ENCODE measurements around the gene POLDIP2.
A peak's percentile ranks its signal among the peaks of the same experiment; 100 is the strongest.

The POLDIP2 gene

DNA sequence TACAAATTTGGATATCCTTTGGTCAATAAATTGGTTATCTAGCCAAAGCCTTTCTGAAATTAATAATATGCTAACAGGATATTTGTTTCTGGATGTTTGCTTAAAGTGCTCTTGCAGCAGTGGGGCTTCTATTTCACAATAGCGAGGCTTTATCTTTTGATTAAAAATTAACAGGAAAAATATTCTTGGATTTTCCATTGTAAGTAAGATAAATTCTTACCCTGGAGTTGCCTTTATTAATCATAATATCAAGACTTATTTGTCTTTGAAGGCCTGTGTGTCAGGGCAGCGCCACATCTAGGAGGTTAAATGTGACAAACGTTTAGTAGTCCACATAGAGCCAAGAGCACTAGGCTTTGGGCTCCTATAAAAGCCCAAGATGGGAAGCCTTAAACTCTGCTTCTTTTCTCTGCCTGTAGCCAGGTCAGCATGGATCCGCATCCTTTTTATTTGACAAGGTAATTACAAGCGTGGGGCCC, 33.0 kb downstream of the POLDIP2 start:
- DNase-seq (ENCODE audit: low read depth in 1 of 2, low spot score in 1 of 2) = no peak
- TF ChIP-seq JUND (IDR thresholded peaks at IDR 0.05; ENCODE audit: low read depth) = no peak
- in situ Hi-C loops (cut with HindIII; ENCODE audit: low pct_unique_long_range_greater_than_20kb, low sequenced_read_pairs) = no loop called here

DNA sequence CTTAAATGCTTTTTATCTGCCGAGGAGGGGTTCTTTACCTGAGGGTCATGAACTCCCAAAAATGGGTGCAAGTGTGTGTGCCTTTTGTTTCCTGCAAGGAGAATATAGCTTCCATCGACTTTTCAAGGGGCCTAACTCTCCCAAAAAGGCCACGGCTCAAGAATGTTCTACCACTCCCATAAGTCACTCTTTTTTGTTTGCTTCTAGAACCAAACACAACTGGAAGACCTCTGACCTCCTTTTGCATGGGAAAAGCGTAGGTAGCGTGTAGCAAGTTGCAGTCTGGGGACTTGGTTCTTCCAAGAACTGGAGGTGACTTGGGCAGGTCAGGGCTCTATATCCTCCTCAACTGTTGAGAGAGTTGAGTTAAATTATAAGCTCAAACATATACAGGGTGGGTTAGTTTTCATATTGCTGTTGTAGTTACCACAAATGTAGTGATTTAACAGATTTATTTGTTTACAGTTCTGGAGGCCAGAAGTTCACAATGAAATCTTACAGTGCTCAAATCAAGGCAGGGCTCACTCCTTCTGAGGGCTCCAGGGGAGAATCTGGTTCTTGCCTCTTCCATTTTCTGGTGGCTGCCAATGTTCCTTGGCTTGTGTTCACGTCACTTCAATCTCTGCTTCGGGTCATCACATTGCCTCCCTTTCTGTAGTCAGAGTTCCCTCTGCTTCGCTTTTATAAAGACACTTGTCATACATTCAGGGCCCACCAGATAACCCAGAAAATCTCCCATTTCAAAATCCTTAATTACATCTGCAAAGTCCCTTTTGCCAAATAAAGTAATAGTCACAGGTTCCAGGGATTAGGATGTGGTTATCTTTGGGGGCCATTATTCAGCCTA, 36.9 kb downstream of the POLDIP2 start:
- no peak for DNase-seq (ENCODE audit: low read depth in 1 of 2, low spot score in 1 of 2)
- in situ Hi-C loops (cut with HindIII; ENCODE audit: low pct_unique_long_range_greater_than_20kb, low sequenced_read_pairs) = no loop called here
- TF ChIP-seq JUND (IDR thresholded peaks at IDR 0.05; ENCODE audit: low read depth) = no peak

GRCh38 chr17:28319598-28319935, 37.8 kb downstream of the POLDIP2 start:
- in situ Hi-C loops (cut with HindIII; ENCODE audit: low pct_unique_long_range_greater_than_20kb, low sequenced_read_pairs) = no loop called here
- TF ChIP-seq JUND (IDR thresholded peaks at IDR 0.05; ENCODE audit: low read depth) = no peak
- DNase-seq (ENCODE audit: low read depth in 1 of 2, low spot score in 1 of 2) = no peak

DNA sequence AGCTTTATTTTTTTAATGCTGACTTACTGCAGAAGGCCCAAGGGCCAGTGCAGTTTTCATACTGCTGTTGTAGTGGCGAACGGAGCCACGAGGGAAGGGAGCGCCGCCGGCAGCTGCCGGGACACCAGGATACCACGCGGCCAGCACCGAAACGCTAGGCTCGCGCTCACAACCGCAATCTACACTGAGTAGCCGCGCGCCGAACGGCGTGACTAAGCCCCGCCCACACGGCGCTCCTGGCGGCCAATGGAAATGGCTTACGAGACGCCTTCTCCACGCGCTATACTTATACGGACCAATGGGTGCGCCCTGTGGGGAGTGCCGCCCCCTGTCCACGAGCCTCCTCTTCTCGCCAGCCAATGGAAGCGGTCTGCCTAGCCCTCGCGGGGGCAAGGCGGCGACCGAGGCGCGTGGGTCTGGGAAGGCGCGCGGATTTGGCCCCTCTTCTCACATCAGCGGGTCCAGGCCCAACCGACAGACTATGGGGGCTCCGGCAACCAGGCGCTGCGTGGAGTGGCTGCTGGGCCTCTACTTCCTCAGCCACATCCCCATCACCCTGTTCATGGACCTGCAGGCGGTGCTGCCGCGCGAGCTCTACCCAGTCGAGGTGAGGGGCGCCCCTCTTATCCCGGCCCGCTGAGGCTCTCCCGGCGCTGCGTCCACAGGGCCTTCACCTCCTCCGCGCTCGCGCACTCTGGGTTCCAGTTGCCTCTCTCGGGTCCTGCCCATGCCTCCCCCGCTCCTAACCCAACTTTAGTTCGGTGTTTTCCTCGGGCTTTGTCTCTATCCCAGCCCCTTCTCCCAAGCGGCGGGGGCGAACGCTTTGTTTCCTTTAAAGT, 38.3 kb downstream of the POLDIP2 start, which contains the start of gene TMEM97:
Gene TMEM97 (plus strand): TSS at position 442 of the 839 bp plus-strand sequence. CDS start 40 bp downstream, at position 482.
- peak; percentile 99 for DNase-seq (ENCODE audit: low read depth in 1 of 2, low spot score in 1 of 2)
- TF ChIP-seq JUND (IDR thresholded peaks at IDR 0.05; ENCODE audit: low read depth) = no peak
- in situ Hi-C loops (cut with HindIII; ENCODE audit: low pct_unique_long_range_greater_than_20kb, low sequenced_read_pairs) = no loop called here

GRCh38 chr17:28317966-28318758, 39.2 kb downstream of the POLDIP2 start:
- TF ChIP-seq JUND (IDR thresholded peaks at IDR 0.05; ENCODE audit: low read depth) = no peak
- in situ Hi-C loops (cut with HindIII; ENCODE audit: low pct_unique_long_range_greater_than_20kb, low sequenced_read_pairs) = no loop called here
- peak in 1 of 2 experiments; percentile 18 for DNase-seq (ENCODE audit: low read depth in 1 of 2, low spot score in 1 of 2)

DNA sequence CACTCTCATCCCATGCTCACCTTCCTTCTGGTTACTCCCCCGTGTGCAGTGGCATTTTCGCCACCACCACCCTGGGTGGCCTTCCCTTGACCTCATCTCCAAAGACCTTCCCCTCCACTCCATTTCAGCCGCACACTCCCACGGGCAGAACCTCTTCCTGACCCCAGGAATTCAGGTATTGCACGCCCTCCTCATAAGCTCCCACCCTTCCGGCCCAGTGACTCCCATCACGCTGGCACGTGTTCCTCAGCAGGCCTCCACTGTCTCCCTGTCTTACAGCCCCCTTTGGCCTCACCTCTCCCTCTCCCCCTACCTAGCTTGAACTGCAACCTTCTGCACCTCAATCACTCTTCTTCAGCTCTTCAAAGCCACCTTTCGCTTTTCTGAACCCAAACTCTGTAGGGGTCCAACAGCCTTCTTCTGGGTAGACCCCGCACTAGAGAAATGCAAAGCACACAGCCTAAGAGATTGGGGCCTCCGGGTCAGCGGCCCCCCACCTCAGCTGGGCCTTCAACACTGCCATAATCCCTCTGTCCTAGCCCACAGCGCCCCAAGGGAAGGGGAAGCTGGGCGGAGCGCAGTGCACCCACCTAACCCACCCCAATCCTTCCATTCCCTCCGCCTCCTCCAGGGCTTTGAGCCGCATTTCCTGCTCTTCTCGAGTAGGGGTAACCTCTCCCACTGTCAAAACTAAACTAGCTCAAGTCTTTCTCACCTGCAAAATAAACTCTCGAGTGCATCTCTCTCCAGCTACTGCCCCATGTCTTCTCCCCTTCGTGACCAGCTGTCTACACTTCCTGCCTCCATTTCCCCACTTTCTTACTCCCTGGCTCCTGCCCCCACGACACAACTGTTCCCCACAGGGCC, 40.0 kb downstream of the POLDIP2 start:
- no peak for DNase-seq (ENCODE audit: low read depth in 1 of 2, low spot score in 1 of 2)
- in situ Hi-C loops (cut with HindIII; ENCODE audit: low pct_unique_long_range_greater_than_20kb, low sequenced_read_pairs) = no loop called here
- no peak for TF ChIP-seq JUND (IDR thresholded peaks at IDR 0.05; ENCODE audit: low read depth)

- in situ Hi-C loops (cut with HindIII; ENCODE audit: low pct_unique_long_range_greater_than_20kb, low sequenced_read_pairs) = no loop called here
- no peak for TF ChIP-seq JUND (IDR thresholded peaks at IDR 0.05; ENCODE audit: low read depth)
- DNase-seq (ENCODE audit: low read depth in 1 of 2, low spot score in 1 of 2) = no peak
These were observed 41.3 kb downstream of the POLDIP2 start for GRCh38 chr17:28315846-28316705.

- in situ Hi-C loops (cut with HindIII; ENCODE audit: low pct_unique_long_range_greater_than_20kb, low sequenced_read_pairs) = no loop called here
- no peak for TF ChIP-seq JUND (IDR thresholded peaks at IDR 0.05; ENCODE audit: low read depth)
- DNase-seq (ENCODE audit: low read depth in 1 of 2, low spot score in 1 of 2) = no peak
These were observed 43.5 kb downstream of the POLDIP2 start for GRCh38 chr17:28313841-28314240.

DNA sequence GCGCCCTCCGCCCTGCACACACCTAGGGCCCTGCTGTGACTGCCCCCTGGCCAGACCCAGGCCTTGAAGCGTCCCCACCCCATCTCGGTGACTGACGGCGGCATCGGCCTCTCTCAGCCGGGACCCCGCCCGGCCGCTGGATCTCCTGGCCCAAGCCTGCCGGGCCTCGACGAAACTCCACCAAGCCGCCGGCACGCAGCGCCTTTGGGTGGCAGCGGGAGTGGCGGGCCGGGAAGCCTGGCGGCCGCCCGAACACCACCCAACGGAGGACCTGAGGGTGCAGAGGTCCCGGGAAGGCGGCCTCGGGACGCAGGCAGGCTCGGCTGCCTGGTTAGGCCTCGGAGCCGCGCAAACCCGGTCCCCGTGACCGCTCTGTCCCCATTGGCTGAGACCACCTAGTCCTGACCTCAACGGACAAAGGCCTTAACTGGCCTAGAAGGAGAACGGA, 50.3 kb downstream of the POLDIP2 start:
- no peak for DNase-seq (ENCODE audit: low read depth in 1 of 2, low spot score in 1 of 2)
- in situ Hi-C loops (cut with HindIII; ENCODE audit: low pct_unique_long_range_greater_than_20kb, low sequenced_read_pairs) = no loop called here

GRCh38 chr17:28298449-28298848, 58.9 kb downstream of the POLDIP2 start:
- no peak for TF ChIP-seq JUND (IDR thresholded peaks at IDR 0.05; ENCODE audit: low read depth)
- no peak for DNase-seq (ENCODE audit: low read depth in 1 of 2, low spot score in 1 of 2)
- in situ Hi-C loops (cut with HindIII; ENCODE audit: low pct_unique_long_range_greater_than_20kb, low sequenced_read_pairs) = no loop called here

More for the DNA sequence above, 50.3 kb downstream of the POLDIP2 start:
- TF ChIP-seq JUND (IDR thresholded peaks at IDR 0.05; ENCODE audit: low read depth) = no peak
